Right lobe of liver (tissue), 6 donors: Measurements from ENCODE around the gene SERPING1. TPM values are rescaled to one million over a fixed set of nuclear protein-coding genes. Genes with fewer than 3 reads are reported as not detected.

Source experiments
- ATAC-seq, 4 donors: fragments of 200-7000 bp; cut with Tn5 transposase; one replicate each; pipeline ENCODE4 v1.9.1; 2020; ENCODE audit warnings: mild to moderate bottlenecking in 4 of 4, moderate library complexity in 4 of 4
- DNase-seq, 3 donors: peaks; one replicate each; pipeline ENCODE4 v3.0.0-alpha.2; 2020
- H3K27ac ChIP-seq, 3 donors: fragments of 200-600 bp; one replicate each; pipeline ENCODE4 v1.8.0; 2022
- H3K27me3 ChIP-seq, 2 donors: fragments of 200-600 bp; one replicate each; pipeline ENCODE4 v1.8.0; 2022
- H3K36me3 ChIP-seq, 4 donors: fragments of 200-600 bp; sonication (generic) in 1 of 4; one replicate each; pipeline versions ENCODE4 v1.5.1 to v1.8.0; 2017 to 2022; ENCODE audit warnings: control low read depth in 1 of 4
- H3K4me1 ChIP-seq, 4 donors: fragments of 200-600 bp; sonication (generic) in 1 of 4; one replicate each; pipeline versions ENCODE4 v1.5.1 to v1.8.0; 2017 to 2022; ENCODE audit warnings: control low read depth in 1 of 4
- H3K4me3 ChIP-seq, 3 donors: fragments of 200-600 bp; one replicate each; pipeline ENCODE4 v1.8.0; 2022
- H3K9me3 ChIP-seq, 4 donors: fragments of 200-600 bp; sonication (generic) in 1 of 4; one replicate each; pipeline versions ENCODE4 v1.5.1 to v1.8.0; 2017 to 2022; ENCODE audit warnings: control low read depth in 1 of 4
- POLR2A ChIP-seq: fragments of 450-650 bp; IDR thresholded peaks from one replicate; pipeline ENCODE4 v1.6.1; 2017; ENCODE audit warnings: antibody characterized with exemption, mild to moderate bottlenecking
- WGBS: methylation state at CpG from one replicate; pipeline ENCODE4 v1.1.6; 2018; ENCODE audit warnings: low coverage, low lambda C conversion rate; ENCODE audit not compliant: insufficient coverage; ENCODE audit errors: missing lambda C conversion rate; 5-methylcytosine and 5-hydroxymethylcytosine counted together
- intact Hi-C, 2 donors: fragments of 100-400 bp; cut with DNase I; formaldehyde crosslinking; loops; one replicate each; pipeline versions ENCODE4 v1.11.2 to v1.14.1; 2022
- total RNA-seq, 6 experiments: library from RNA; depleted of rRNA in 2 of 6; stranded (reverse); fragments of >200 nt in 2 of 6; fragmentation: NEBNext Ultra II Directional in 3 of 6; extraction: Animal tissue kit (Norgen Biotek cat#: 25700) in 3 of 6; gene quantifications; one replicate each; pipeline versions ENCODE4 v1.1.0 to v1.2.4, GENCODE V29; 2016 to 2023
- TF ChIP-seq, protein P1 (sequence below), 4 donors: fragments of 200-600 bp in 3 of 4; fragments of 450-650 bp in 1 of 4; IDR thresholded peaks; one replicate each; pipeline versions ENCODE4 v1.5.1 to v1.8.0; 2016 to 2022; ENCODE audit warnings: antibody characterized with exemption in 4 of 4, mild to moderate bottlenecking in 2 of 4
- donor health status: DM: no; HTN: yes; CAD: no.
- donor health status: DM: no; HTN: no; CAD: no.
- donor health status: DM: no; HTN: no; CAD: no.
- donor health status: DM: no; HTN: yes; CAD: no.
- donor health status: DM: no; HTN: yes; CAD: no.

SERPING1 gene
- total RNA-seq, 6 experiments from 2014 or later = 1,903 to 2,571 (median 2,194) TPM

DNA sequence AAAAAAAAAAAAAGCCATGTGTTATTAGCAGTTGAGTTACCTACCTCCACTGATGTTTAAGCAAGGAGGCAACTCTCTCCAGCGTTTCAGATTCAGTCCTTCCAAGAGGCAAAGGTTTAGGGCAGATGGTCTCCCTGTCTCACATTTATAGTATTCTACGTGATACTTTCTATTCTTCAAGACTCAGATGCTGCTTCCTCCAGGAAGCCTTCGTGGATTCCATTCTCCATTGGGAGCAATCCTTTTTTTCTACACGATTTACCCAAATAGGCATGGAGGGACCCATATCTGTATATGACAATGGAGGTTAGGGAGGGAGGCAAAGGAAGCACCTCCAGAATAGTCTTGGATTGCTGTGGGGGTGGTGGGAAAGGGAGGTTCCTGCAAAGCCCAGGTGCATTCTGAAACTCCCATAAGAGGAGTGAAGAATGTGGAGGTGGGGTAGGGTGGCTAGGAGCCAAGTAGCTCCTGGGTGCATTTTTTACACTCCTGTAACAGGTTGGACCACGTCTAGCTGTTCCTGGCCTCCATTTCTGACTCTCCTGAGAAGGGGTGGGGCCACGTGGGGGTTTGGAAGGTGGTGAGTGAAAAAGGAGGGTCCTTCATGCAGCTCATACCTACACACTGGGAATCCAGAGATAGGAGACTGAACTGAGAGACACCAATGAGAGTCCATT is 36.0 kb downstream of the SERPING1 start:
- no peak overlapping the region for H3K4me3 ChIP-seq
- DNase-seq = no peak
- H3K27ac ChIP-seq = no peak overlapping the region
- no peaks in the 10 kb centered on the region for H3K36me3 ChIP-seq
- no peaks in the 10 kb centered on the region for H3K4me1 ChIP-seq
- intact Hi-C loops = no loop called here
- TF ChIP-seq, protein P1, sequence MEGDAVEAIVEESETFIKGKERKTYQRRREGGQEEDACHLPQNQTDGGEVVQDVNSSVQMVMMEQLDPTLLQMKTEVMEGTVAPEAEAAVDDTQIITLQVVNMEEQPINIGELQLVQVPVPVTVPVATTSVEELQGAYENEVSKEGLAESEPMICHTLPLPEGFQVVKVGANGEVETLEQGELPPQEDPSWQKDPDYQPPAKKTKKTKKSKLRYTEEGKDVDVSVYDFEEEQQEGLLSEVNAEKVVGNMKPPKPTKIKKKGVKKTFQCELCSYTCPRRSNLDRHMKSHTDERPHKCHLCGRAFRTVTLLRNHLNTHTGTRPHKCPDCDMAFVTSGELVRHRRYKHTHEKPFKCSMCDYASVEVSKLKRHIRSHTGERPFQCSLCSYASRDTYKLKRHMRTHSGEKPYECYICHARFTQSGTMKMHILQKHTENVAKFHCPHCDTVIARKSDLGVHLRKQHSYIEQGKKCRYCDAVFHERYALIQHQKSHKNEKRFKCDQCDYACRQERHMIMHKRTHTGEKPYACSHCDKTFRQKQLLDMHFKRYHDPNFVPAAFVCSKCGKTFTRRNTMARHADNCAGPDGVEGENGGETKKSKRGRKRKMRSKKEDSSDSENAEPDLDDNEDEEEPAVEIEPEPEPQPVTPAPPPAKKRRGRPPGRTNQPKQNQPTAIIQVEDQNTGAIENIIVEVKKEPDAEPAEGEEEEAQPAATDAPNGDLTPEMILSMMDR (IDR thresholded peaks at IDR 0.05) = no peak
- TF ChIP-seq POLR2A = no peak
- no peaks in the 10 kb centered on the region for H3K9me3 ChIP-seq
- no peaks in the 10 kb centered on the region for H3K27me3 ChIP-seq
- WGBS = 83% methylated on average over 6 of the region's 6 CpGs
- no peak for ATAC-seq

DNA sequence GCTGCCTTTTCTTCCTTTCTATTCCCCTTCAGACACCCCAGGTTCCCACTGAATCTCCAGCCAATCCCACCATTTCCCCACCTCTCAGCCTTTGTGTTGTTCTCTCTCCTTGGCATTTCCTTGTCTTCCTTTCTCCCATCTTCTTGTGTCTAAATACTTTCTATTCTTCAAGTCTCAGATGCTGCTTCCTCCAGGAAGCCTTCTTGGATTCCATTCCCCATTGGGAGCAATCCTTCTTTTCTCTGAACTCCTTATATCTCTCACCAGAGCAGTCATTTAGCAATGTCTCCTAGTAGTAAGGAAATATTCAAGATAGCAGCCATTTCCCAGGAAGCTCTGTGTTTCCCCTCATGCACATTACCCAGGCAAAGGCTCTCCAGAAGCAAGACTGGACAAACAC is 36.8 kb downstream of the SERPING1 start:
- Histone ChIP-seq H3K9me3 (no peaks in the 10 kb centered on the region), H3K4me3 (no peak overlapping the region), H3K27ac (no peak overlapping the region), H3K4me1 (peaks cover 0 to 2% (median under 1%) of the 10 kb centered on the region in 4 donors), H3K27me3 (no peaks in the 10 kb centered on the region), H3K36me3 (no peaks in the 10 kb centered on the region)
- ATAC-seq = no peak
- no peak for TF ChIP-seq POLR2A
- TF ChIP-seq, protein P1 (IDR thresholded peaks at IDR 0.05) = no peak
- DNase-seq = no peak
- intact Hi-C loops = no loop called here

DNA sequence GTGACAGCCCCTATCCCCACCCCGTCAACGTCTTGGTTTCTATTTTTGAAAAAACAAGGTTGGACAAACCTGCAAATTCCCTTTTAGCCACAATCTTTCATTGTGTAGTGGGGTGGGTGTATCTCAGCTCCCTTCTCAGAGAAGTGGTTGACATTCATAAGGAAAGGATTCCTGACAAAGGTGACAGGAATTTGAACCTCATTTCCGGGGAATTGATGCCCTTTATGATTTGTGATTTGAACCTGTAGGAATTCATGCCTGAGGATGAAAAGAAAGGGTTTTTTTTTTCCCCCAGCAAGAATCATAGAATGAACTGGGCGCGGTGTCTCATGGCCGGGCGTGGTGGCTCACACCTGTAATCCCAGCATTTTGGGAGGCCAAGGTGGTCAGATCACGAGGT is 37.8 kb downstream of the SERPING1 start:
- H3K9me3 ChIP-seq = no peaks in the 10 kb centered on the region
- H3K27me3 ChIP-seq = no peaks in the 10 kb centered on the region
- WGBS = 91% methylated on average over 7 of the region's 8 CpGs
- DNase-seq (no peak), ATAC-seq (no peak)
- no peak overlapping the region for H3K4me3 ChIP-seq
- TF ChIP-seq, protein P1 (IDR thresholded peaks at IDR 0.05) = no peak
- TF ChIP-seq POLR2A = no peak
- peaks cover 0 to 12% (median 8%) of the 10 kb centered on the region in 4 donors for H3K4me1 ChIP-seq
- intact Hi-C loops = no loop called here
- H3K27ac ChIP-seq = no peak overlapping the region
- no peaks in the 10 kb centered on the region for H3K36me3 ChIP-seq

DNA sequence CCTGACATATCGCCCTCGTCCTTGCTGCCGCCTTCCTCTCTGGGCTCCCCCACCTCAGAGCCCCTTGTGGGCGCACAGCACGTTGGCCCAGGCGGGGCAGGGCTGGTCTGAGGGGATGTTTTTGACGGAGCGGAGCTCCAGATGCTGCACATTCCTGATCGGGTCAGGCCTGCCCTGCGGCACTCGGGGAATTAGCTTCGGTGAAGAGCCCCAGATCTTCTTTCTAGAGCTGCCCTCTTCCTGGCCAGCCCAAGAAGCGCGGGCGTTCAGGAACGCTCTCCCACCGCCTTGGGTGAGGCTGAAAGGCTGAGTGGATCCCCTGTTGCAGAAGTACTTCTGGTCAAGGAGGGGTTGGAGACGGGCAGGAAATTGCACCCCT is 40.1 kb downstream of the SERPING1 start:
- Histone ChIP-seq H3K27me3 (no peaks in the 10 kb centered on the region), H3K4me1 (peaks cover 0 to 25% (median 8%) of the 10 kb centered on the region in 4 donors), H3K27ac (no peak overlapping the region), H3K36me3 (no peaks in the 10 kb centered on the region), H3K4me3 (peak overlapping the region; percentile 51 to 64 (median 59)), H3K9me3 (no peaks in the 10 kb centered on the region)
- WGBS = 59% methylated on average over 7 of the region's 18 CpGs
- DNase-seq (no peak), ATAC-seq (no peak)
- TF ChIP-seq POLR2A = no peak
- TF ChIP-seq, protein P1 (IDR thresholded peaks at IDR 0.05) = no peak
- intact Hi-C loops = no loop called here
